DOHH2 (cell line): ENCODE measurements around the gene GALNT12.

ENCODE experiments used
- CTCF ChIP-seq: fragments of 200-600 bp; sonication (generic); IDR thresholded peaks from one replicate; pipeline ENCODE4 v1.5.1; 2014; ENCODE audit warnings: antibody characterized with exemption, mild to moderate bottlenecking, low read depth, low read length; ENCODE audit not compliant: poor library complexity, severe bottlenecking
- EZH2phosphoT487 ChIP-seq: fragments of 200-600 bp; sonication (generic); IDR thresholded peaks from 2 replicates; pipeline ENCODE4 v1.6.1; 2017; ENCODE audit warnings: borderline replicate concordance, mild to moderate bottlenecking, antibody characterized with exemption, low read length, moderate library complexity, mixed read lengths

GRCh38 chr9:98797491-98797890 lies 10.0 kb upstream of the GALNT12 start:
- TF ChIP-seq CTCF (no peak), EZH2phosphoT487 (no peak)
